ENCODE data around the gene USP3.
"Not testable (repeated sequence)": the region's sequence is repeated elsewhere in the genome, so short reads cannot be mapped to it uniquely, and the experiment has no call there.

Gene USP3

DNA sequence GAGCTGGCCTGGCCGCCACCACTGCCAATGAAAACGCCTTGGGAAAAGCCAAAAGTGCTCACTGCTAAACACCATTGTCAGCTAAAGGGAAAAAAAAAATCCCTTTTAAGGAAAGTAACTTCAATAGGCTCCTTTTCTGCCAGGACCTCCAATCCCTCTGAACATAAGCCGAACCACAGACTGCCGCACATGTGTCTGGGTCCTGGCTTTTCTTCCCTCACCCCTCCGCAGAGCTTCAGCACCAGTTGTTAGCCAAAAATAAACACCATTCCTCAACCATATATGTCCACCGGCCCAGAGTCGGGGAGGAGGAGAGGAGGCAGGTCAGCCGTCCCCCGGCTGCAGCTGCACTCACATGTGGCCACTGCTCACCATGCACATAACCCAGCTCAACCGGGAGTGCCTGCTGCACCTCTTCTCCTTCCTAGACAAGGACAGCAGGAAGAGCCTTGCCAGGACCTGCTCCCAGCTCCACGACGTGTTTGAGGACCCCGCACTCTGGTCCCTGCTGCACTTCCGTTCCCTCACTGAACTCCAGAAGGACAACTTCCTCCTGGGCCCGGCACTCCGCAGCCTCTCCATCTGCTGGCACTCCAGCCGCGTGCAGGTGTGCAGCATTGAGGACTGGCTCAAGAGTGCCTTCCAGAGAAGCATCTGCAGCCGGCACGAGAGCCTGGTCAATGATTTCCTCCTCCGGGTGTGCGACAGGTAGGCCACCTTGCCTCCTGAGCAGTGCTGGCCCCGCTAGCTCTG lies 92.8 kb downstream of the USP3 start, which contains the start of gene FBXL22:
FBXL22 (plus strand) TSS at position 350 of the 753 bp plus-strand sequence; CDS start at position 356, 6 bp downstream.
- DNase-seq, result no peak

- DNase-seq, result no peak
Measured at GRCh38 chr15:63597821-63598220, 93.4 kb downstream of the USP3 start.

GRCh38 chr15:63598473-63599400 lies 94.3 kb downstream of the USP3 start:
- DNase-seq, result no peak

- DNase-seq, result peak; percentile 5 to 23
Measured at GRCh38 chr15:63599401-63600000, 95.1 kb downstream of the USP3 start.

DNA sequence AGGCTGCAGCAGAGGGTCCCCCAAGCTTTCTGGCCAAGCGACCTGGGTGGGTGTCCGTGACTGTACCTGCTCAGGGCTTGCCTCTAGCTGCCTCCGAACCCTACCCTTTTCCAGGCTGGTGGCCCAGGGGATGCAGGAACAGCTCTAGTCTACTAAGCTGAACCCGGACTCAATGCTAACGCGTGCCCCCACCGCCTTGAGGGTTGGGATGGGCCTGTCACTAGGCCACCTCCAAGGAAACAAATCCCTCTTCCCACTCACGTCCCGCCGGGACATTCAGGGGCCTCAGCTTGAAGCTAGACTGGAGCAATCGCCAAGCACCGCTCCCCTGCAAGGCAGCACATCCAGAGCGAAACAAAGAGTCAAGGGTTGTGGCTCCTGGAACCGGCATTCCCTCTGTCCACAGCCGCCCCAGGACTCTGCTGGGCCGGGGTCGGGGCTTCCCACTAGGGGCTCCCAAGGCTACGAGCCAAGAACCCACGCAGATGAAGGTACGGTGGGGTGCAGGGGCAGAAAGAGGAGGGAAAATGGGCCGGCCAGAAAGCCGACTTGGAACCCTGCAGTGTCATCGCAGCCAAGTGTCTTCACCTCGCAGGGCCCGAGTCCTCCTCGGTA lies 95.7 kb downstream of the USP3 start:
- no peak for DNase-seq

GRCh38 chr15:63600616-63601025 lies 96.2 kb downstream of the USP3 start:
- DNase-seq, result peak; percentile 57 to 68

- no peak for DNase-seq
Measured at GRCh38 chr15:63601026-63601703, 96.8 kb downstream of the USP3 start.

- no peak for DNase-seq
Measured at GRCh38 chr15:63601704-63602185, 97.4 kb downstream of the USP3 start.

DNA sequence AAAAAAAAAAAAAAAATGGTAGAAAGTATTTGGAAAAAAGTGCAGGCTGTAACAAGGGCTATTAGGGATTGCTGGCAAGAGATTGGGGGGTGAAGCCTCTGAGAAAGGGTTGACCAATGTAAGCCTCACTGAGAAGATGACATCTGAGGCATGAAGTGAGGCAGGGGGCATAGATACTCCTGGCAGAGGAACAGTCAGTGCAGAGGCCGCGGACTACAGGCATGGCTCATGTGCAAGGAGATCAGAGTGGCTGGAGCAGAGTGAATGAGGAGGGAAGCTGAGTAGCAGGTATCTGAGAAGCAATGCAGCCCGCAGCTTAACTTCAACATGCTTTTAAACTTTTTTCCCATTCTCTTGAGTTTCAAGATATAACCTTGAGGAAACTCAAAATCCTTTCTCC lies 98.2 kb downstream of the USP3 start:
- DNase-seq, result no peak

GRCh38 chr15:63603516-63603915 lies 99.1 kb downstream of the USP3 start:
- DNase-seq, result no peak

DNA sequence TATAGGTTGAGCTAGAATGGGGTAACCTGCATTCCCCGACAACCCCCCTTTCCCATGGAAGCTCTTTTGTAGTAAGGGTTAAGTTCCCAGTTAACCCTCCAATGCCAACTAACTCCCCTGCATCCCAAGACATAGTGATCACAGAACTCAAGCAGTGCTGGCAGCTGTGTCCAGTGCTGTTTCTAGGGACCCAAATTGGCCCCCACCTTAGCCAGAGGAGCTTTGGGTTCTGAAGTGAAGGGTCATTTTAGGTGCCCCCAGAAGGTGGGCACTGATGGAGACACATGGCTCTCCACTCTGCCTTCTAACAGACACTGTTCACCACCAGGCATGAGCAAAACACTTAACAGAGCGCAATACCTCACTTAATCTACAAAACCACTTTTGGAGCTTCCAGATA lies 99.9 kb downstream of the USP3 start:
- no peak for DNase-seq

GRCh38 chr15:63605036-63605435 lies 100.6 kb downstream of the USP3 start:
- no peak for DNase-seq

DNA sequence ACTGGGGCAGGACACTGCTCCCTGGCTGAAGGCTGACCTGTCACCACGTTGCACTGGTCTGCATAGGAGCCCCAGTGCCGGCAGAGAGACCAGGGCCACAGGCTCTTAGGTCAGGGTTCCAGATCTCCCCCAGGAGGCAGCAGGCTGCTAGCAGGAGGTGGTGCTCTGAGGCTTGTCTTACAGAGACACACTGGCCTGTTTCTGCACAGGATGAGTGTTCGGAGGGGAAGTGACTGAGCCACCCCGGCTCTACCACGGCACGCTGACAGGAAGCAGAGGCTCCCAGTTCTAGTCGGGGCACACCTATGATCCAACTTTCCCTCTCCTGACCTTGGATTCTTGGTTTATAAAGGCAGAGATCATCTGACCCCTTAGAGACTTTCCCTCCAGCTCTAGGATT lies 101.4 kb downstream of the USP3 start:
- peak in 1 of 2 donors; percentile 47 for DNase-seq

GRCh38 chr15:63606308-63606707 lies 101.9 kb downstream of the USP3 start:
- DNase-seq, result no peak

DNA sequence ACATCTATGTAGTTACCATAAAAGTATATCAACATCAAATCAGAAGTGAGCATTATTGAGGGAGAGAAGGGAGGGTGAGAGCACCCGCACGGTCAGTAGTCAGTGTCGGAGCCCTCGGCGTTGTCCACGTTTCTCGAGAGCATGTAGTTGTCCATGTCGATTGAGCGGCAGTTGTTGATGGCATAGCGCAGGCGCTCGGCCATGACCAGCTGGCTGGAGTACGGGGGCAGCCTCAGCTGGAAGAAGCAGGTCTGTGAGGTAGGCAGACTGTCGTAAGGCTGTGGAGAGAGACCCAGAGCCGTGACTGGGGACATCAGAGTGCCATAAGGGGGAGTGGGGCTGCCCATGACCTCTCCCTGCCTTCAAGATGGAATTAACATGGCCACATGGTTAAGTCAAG lies 104.6 kb downstream of the USP3 start:
- no peak for DNase-seq

- no peak for DNase-seq
Measured at GRCh38 chr15:63609448-63609847, 105.1 kb downstream of the USP3 start.

GRCh38 chr15:63610209-63610841 lies 105.9 kb downstream of the USP3 start:
- peak in 1 of 2 donors; percentile 81 for DNase-seq

DNA sequence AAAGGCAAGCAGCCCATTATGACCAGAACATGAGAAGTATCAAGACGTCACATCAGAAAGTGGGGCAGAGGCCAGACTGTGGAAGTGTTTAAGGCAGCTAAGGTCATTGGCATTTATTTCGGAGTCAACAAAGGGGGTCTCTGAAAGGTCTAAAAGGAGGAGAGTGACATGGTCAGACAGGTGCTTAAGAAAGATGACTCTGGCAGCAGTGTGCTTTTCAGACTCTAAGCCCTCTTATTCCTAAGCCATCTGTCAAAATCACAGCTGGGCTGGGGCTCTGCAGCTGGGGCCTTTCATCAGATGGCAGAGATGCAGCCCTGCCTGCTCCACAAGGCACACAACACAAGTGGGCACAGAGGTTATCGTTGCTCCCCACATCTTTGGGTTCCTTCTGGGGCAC lies 106.8 kb downstream of the USP3 start:
- no peak for DNase-seq

DNA sequence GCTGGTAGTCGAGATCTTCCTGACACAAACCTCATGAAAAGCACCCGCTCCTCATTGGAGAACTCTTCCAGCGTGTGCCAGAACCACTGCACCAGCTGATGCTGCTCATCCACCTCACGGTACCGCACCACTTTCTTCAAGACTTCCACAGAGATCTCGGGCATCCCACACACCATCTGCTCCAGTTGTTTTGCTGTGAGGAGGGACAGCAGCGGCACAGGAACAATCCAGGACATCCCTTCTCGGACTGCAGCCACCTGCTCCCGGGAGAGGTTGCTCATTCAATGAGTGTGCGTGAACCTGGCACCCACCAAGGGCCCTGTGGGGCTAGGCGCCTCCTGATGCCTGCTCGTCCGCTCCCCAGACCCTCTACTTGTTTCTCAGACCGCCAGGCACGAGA lies 107.9 kb downstream of the USP3 start:
- no peak for DNase-seq

DNA sequence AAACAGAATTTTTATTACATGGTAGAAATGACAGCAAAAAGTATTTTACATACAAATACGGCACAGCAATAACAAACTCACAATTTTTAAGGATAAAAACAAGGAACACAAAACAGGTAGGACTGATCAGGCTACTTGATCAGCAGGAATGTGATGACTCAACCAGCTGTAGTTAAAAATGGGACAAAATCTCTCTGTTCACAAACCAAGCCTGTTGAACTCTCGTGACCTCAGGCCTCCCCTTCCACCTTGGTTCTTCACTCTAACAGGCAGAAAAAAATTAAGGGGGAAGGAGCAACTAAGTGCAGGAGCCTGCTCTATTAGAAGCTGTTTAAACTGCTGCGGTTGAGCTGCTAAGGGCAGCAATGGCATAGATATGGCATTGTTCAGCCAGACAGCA lies 111.5 kb downstream of the USP3 start:
- DNase-seq, result no peak

GRCh38 chr15:63617147-63617546 lies 112.8 kb downstream of the USP3 start:
- not testable (repeated sequence) for DNase-seq

DNA sequence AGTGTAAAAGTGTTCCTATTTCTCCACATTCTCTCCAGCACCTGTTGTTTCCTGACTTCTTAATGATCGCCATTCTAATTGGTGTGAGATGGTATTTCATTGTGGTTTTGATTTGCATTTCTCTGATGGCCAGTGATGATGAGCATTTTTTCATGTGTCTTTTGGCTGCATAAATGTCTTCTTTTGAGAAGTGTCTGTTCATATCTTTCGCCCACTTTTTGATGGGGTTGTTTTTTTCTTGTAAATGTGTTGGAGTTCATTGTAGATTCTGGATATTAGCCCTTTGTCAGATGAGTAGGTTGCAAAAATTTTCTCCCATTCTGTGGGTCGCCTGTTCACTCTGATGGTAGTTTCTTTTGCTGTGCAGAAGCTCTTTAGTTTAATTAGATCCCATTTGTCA lies 113.2 kb downstream of the USP3 start:
- not testable (repeated sequence) for DNase-seq
